Islet precursor cell (in vitro differentiated cells): ENCODE measurements around the gene DNAJB5.
"Not testable (repeated sequence)": the region's sequence is repeated elsewhere in the genome, so short reads cannot be mapped to it uniquely, and the experiment has no call there.

Experiments
- DNase-seq: peaks from one replicate; pipeline ENCODE4 v3.0.0-alpha.2; 2018

DNAJB5 gene

GRCh38 chr9:35001285-35001677, 11.7 kb downstream of the DNAJB5 start:
- no peak for DNase-seq

- DNase-seq = no peak
Measured at GRCh38 chr9:35001803-35002502, 12.4 kb downstream of the DNAJB5 start.

DNA sequence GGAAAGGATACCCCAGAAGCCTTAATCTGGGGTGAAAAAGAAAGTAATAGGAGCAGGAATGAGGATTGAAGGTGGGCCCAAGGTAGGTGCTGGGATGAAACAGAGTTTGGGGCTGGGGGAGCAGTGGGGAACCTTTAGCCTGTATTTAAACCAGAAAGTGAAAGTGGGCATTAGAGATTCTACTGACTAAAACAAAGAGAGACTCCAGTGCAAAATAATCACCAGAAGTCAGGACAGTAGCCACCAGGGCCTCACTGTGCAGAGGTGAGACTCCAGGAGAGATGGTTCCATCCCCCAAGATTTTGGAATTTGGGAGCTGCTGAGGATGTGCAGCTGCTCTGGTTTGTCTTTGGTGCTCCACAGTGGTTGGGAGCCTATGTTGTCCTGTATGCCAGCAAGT, 13.1 kb downstream of the DNAJB5 start:
- no peak for DNase-seq

DNA sequence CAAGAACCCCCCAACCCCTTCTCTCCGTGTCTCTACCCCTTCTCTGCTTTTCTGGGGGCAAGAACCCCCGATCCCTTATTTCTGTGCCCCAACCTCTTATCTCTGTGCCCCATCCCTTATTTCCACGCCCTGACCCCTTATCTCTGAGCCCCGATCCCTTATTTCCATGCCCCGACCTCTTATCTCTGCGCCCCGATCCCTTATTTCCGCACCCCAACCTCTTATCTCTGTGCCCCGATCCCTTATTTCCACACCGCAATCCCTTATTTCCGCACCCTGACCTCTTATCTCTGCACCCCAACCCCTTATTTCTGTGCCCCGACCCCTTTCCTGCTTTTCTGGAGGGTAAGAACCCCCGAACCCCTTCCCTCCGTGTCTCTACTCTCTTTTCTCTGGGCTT, 14.8 kb downstream of the DNAJB5 start:
- DNase-seq = not testable (repeated sequence)

DNA sequence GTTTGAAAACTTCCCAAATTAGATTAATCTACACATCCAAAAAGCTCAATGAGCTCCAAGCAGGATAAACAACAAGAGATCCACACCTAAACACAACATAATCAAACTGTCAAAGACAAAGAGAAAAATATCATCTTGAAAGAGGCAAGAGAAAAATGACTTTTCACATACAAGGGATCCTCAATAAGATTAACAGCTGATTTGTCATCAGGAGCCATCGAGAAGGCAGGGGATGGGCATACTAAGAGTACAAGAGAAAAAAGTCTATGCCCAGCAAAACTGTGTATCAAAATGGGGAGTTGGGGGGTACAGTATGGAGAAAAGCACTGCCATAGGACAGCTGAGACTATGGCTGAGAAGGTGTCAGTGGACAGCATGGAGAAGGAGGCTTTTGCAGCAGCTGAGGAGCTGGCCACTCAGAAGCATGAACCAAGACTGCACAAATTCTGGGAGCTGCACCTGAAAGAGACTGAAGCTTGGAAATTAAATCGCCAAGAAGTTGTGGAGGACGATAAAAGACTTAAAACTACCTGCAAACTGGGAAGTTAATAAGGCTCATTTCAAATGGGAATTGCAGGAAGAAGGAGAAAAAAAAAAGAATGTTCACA, 20.9 kb downstream of the DNAJB5 start:
- DNase-seq = no peak

GRCh38 chr9:35014517-35014916, 25.0 kb downstream of the DNAJB5 start:
- DNase-seq = no peak

DNA sequence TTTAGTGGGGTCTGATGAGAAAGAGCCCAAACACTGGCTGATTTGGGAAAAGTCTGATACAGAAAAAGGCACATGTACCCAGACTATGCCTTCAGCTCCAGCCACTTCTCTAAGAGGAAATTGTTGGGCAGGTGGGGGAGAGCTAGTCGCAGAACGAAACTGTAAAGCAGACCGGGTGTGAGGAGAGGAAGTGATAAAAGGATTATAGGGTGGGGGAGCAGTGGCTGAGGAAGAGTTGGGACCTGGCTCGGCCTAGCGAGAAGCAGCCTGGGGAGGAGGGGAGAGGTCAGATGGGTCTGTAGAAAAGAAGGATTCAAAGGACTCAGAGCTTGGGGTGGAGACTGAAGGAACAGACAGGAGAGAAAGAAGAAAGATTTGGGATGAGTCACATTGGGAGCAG, 33.9 kb downstream of the DNAJB5 start:
- DNase-seq = not testable (repeated sequence)

DNA sequence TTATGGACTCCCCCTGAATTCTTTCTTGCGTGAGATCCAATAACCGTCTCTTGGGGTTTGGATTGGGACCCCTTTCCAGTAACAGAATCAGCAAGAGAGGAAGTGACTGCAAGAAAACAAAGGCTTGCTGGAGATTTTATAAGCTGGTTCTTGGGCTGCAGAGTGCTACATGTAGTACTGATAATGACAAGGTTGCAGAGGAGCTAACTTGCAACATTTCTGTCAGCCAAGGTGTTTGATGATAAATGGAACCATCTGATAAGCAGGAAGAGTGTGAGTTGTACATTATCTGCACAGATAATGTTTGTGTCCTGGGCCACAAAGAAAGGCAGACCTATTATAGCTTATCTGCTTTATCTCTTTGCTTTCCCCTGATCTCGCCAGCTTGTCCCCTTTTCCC, 37.1 kb downstream of the DNAJB5 start:
- DNase-seq = no peak

DNA sequence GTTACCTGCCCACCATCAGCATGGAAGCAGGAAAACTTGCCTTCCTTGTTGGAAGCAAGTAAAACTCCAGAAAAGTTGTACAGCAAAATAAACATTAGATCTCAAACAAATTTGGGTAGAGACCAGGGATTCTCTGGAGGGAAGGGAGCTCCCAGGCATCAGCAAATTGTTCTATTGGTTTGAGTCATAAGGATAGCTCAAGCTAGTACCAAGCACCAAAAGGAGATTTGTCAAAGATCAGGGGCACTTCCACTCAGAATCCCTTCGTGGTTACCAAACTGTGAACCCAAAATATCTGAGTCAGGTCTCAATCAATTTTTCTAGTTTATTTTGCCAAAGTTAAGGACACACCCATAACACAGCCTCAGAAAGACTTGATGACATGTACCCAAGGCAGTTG, 37.8 kb downstream of the DNAJB5 start:
- DNase-seq = no peak

GRCh38 chr9:35027860-35028259, 38.3 kb downstream of the DNAJB5 start:
- DNase-seq = no peak

DNA sequence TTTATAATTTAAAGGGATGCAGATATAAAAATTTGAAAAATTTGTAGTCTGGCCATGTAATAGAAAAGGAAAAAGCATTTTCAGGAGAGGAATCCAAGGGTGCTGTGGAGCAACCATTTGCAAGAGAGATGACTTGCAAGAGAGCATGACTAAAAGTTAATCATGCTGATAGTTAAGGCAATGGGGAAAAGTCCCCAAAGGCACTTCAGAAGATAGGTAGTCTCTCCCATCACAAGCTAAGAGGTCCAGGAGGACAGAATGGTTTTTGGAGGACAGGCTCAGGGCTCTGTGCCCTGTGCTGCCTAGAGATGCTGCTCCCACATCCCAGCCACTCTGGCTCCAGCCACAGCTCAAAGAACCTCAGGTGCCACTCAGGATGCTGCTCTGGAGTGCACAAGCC, 38.8 kb downstream of the DNAJB5 start:
- DNase-seq = no peak

DNA sequence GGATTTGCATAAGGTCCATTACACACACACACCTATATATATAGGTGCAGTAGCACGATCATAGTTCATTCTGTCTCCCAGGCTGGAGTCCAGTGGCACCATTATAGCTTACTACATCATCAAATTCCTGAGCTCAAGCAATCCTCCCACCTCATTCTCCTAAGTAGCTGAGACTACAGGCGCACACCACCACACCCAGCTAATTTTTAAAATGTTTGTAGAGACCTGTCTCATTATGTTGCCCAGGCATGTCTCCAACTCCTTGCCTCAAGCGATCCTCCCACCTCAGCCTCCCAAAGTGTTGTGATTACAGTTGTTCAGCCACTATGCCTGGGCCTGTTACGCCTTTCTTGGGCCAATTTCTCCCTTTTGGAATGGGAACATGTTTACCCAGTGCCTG, 39.7 kb downstream of the DNAJB5 start:
- DNase-seq = no peak

GRCh38 chr9:35029852-35030251, 40.3 kb downstream of the DNAJB5 start:
- DNase-seq = no peak

DNA sequence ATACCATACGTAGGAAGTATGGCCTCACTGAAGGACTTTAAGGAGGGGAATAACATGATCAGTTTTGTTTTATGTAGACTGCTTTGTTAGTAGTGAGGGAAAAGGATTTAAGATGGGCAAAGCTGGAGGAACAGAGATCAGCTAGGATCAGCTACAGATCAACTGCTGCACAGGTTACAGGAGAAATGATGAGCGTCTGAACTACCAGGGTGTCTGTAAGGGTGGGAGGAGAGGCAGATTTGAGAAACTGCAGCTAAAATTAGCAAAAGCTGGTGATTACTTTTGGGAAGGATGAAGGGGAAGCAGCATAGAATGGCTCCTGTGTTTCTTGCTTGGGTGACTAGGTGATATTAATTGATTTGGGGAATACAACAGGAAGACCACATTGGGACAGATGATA, 43.6 kb downstream of the DNAJB5 start:
- no peak for DNase-seq

DNA sequence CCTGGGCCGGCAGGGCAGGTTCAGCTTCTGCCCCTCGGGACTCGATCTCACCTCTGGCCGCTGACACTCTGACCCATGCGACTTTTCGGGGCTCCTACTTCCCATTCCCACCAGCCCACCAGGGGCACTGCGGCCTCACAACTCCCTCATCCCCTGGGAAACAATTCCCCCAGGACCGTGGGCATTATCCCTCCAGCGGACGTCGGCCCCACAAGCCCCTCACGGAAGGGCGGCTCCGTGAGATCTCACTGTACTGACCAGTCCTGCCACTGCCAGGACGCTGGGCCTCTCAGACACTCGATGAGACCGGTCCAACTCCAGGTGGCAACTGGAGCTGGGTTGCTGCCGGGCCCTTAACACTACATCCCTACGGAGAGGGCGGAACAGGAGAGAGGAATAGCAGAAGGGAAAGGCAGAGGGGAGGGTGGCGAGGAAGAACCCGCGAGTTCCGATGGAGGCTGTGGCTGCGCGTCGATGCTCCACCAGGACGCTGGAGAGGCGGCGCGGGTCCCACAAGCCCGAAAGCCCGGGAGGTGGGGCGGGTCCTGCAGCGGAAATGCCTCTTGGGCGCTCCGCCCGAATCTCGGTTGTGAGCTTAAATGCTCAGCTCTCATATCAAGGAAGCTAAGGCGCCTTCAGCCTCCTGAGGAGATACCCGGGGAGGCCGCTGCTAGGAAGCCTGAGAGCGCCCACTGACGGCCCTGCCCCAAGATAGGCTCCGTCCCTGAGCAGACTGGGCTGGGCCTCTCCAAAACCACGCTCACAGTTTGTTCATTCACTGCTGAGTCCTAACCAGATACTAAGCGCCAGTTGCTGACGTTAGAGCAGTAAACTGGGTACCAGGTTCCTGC, 46.5 kb downstream of the DNAJB5 start:
- DNase-seq = peak; percentile 68

- DNase-seq = no peak
Measured at GRCh38 chr9:35042081-35042604, 52.6 kb downstream of the DNAJB5 start.

DNA sequence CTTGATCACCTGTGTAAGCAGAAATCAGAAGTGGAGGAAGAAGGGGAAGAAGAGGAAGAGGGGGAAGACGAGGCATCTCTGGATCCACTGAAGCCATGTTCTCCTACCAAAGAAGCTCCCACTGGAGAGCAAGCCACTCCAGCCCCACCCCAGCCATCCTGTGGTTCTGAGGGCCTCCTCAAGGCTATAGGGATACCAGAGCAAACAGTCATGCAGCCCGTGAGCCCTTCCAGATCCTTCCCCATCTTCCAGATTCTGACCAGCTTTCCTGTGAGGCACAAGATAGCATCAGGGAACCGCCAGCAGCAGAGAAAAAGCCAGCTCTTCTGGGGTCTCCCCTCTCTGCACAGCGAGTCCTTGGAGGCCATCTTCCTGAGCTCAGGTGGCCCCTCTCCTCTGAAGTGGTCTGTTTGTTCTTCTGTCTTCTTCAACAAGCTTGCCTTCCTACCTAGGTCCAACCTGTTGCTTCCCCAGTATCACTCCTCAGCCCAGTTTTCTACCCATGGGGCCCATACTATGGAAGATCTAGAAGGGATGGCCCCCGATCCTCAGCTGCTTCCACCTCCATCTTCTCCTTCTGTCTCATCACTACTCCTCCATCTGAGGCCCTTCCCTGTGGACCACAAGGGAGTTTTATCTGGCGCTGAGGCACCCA, 53.5 kb downstream of the DNAJB5 start:
- DNase-seq = no peak

GRCh38 chr9:35044071-35044470, 54.5 kb downstream of the DNAJB5 start:
- DNase-seq = no peak
